ENCODE data around the gene PIP5K1B.

The PIP5K1B gene

DNA sequence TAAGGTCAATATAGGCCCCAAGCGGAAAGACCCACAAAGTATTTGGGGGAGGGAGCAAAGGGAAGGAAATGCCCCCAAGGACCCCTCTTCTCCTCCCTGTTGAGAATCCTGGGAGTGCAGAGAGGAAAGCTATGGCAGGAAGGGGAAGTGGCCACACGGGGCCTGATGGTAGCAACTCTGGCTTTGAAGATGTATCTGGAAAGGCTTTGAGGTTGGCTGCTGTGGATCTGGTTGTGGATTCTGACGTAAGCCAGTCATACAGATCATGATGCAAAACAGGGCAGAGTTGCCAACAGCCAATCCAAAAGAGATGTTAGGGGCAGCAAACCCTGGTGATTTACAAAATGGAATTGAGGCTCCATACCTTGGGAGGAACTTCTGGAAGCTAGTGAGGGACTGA, 200.1 kb downstream of the PIP5K1B start:
- Histone ChIP-seq H3K36me3 (ENCODE audit: control insufficient read depth, low read length) (no peaks in the 10 kb centered on the region), H3K27me3 (ENCODE audit: control insufficient read depth, low read length) (no peaks in the 10 kb centered on the region), H3K9me3 (ENCODE audit: control insufficient read depth, insufficient read depth, low read length) (no peaks in the 10 kb centered on the region), H3K27ac (ENCODE audit: low read depth, low read length) (no peak overlapping the region), H3K79me2 (ENCODE audit: control insufficient read depth, low read length) (no peaks in the 10 kb centered on the region), H3F3A (ENCODE audit: control insufficient read depth, insufficient read depth) (no peaks in the 10 kb centered on the region), H4K20me1 (ENCODE audit: control insufficient read depth, insufficient read depth, low read depth, low read length) (no peaks in the 10 kb centered on the region), H3K4me1 (ENCODE audit: control insufficient read depth, low read length) (no peaks in the 10 kb centered on the region), H3K9me2 (replicated peaks; ENCODE audit: control insufficient read depth, low read length) (no peaks in the 10 kb centered on the region), H3K4me2 (ENCODE audit: low read length) (no peak overlapping the region), H3K4me3 (ENCODE audit: low read length) (no peak overlapping the region)
- no peak for TF ChIP-seq EZH2phosphoT487 (IDR thresholded peaks at IDR 0.05; ENCODE audit: borderline replicate concordance, low read length)
- TF ChIP-seq, protein P1, sequence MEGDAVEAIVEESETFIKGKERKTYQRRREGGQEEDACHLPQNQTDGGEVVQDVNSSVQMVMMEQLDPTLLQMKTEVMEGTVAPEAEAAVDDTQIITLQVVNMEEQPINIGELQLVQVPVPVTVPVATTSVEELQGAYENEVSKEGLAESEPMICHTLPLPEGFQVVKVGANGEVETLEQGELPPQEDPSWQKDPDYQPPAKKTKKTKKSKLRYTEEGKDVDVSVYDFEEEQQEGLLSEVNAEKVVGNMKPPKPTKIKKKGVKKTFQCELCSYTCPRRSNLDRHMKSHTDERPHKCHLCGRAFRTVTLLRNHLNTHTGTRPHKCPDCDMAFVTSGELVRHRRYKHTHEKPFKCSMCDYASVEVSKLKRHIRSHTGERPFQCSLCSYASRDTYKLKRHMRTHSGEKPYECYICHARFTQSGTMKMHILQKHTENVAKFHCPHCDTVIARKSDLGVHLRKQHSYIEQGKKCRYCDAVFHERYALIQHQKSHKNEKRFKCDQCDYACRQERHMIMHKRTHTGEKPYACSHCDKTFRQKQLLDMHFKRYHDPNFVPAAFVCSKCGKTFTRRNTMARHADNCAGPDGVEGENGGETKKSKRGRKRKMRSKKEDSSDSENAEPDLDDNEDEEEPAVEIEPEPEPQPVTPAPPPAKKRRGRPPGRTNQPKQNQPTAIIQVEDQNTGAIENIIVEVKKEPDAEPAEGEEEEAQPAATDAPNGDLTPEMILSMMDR (IDR thresholded peaks at IDR 0.05; ENCODE audit: low read depth, low read length, poor library complexity, severe bottlenecking), result no peak

GRCh38 chr9:68907910-68908309, 202.9 kb downstream of the PIP5K1B start:
- H3K9me2 ChIP-seq (replicated peaks; ENCODE audit: control insufficient read depth, low read length), result no peaks in the 10 kb centered on the region
- H3F3A ChIP-seq (ENCODE audit: control insufficient read depth, insufficient read depth), result no peaks in the 10 kb centered on the region
- no peak for TF ChIP-seq EZH2phosphoT487 (IDR thresholded peaks at IDR 0.05; ENCODE audit: borderline replicate concordance, low read length)
- TF ChIP-seq, protein P1 (IDR thresholded peaks at IDR 0.05; ENCODE audit: low read depth, low read length, poor library complexity, severe bottlenecking), result no peak
- H3K4me1 ChIP-seq (ENCODE audit: control insufficient read depth, low read length), result no peaks in the 10 kb centered on the region
- H3K27me3 ChIP-seq (ENCODE audit: control insufficient read depth, low read length), result peaks cover 4% of the 10 kb centered on the region
- H3K9me3 ChIP-seq (ENCODE audit: control insufficient read depth, insufficient read depth, low read length), result no peaks in the 10 kb centered on the region
- no peaks in the 10 kb centered on the region for H3K36me3 ChIP-seq (ENCODE audit: control insufficient read depth, low read length)
- H3K4me2 ChIP-seq (ENCODE audit: low read length), result no peak overlapping the region
- no peaks in the 10 kb centered on the region for H3K79me2 ChIP-seq (ENCODE audit: control insufficient read depth, low read length)
- no peak overlapping the region for H3K4me3 ChIP-seq (ENCODE audit: low read length)
- H3K27ac ChIP-seq (ENCODE audit: low read depth, low read length), result no peak overlapping the region
- H4K20me1 ChIP-seq (ENCODE audit: control insufficient read depth, insufficient read depth, low read depth, low read length), result no peaks in the 10 kb centered on the region

- Histone ChIP-seq H3K9me3 (ENCODE audit: control insufficient read depth, insufficient read depth, low read length) (no peaks in the 10 kb centered on the region), H3K4me2 (ENCODE audit: low read length) (no peak overlapping the region), H3K79me2 (ENCODE audit: control insufficient read depth, low read length) (no peaks in the 10 kb centered on the region), H3K27ac (ENCODE audit: low read depth, low read length) (no peak overlapping the region), H3K36me3 (ENCODE audit: control insufficient read depth, low read length) (no peaks in the 10 kb centered on the region), H3K4me1 (ENCODE audit: control insufficient read depth, low read length) (peaks cover 4% of the 10 kb centered on the region), H3K4me3 (ENCODE audit: low read length) (no peak overlapping the region), H4K20me1 (ENCODE audit: control insufficient read depth, insufficient read depth, low read depth, low read length) (no peaks in the 10 kb centered on the region), H3F3A (ENCODE audit: control insufficient read depth, insufficient read depth) (no peaks in the 10 kb centered on the region), H3K9me2 (replicated peaks; ENCODE audit: control insufficient read depth, low read length) (no peaks in the 10 kb centered on the region), H3K27me3 (ENCODE audit: control insufficient read depth, low read length) (peaks cover 21% of the 10 kb centered on the region)
- no peak for TF ChIP-seq EZH2phosphoT487 (IDR thresholded peaks at IDR 0.05; ENCODE audit: borderline replicate concordance, low read length)
- TF ChIP-seq, protein P1 (IDR thresholded peaks at IDR 0.05; ENCODE audit: low read depth, low read length, poor library complexity, severe bottlenecking), result no peak
Observed at GRCh38 chr9:68912561-68912960, 207.5 kb downstream of the PIP5K1B start.

- no peaks in the 10 kb centered on the region for H3K9me2 ChIP-seq (replicated peaks; ENCODE audit: control insufficient read depth, low read length)
- no peak for TF ChIP-seq EZH2phosphoT487 (IDR thresholded peaks at IDR 0.05; ENCODE audit: borderline replicate concordance, low read length)
- TF ChIP-seq, protein P1 (IDR thresholded peaks at IDR 0.05; ENCODE audit: low read depth, low read length, poor library complexity, severe bottlenecking), result no peak
- H3K9me3 ChIP-seq (ENCODE audit: control insufficient read depth, insufficient read depth, low read length), result no peaks in the 10 kb centered on the region
- H3F3A ChIP-seq (ENCODE audit: control insufficient read depth, insufficient read depth), result no peaks in the 10 kb centered on the region
- no peaks in the 10 kb centered on the region for H3K36me3 ChIP-seq (ENCODE audit: control insufficient read depth, low read length)
- H3K27me3 ChIP-seq (ENCODE audit: control insufficient read depth, low read length), result peaks cover 24% of the 10 kb centered on the region
- H4K20me1 ChIP-seq (ENCODE audit: control insufficient read depth, insufficient read depth, low read depth, low read length), result no peaks in the 10 kb centered on the region
- peaks cover 4% of the 10 kb centered on the region for H3K4me1 ChIP-seq (ENCODE audit: control insufficient read depth, low read length)
- no peaks in the 10 kb centered on the region for H3K79me2 ChIP-seq (ENCODE audit: control insufficient read depth, low read length)
- no peak overlapping the region for H3K4me3 ChIP-seq (ENCODE audit: low read length)
- no peak overlapping the region for H3K4me2 ChIP-seq (ENCODE audit: low read length)
- H3K27ac ChIP-seq (ENCODE audit: low read depth, low read length), result no peak overlapping the region
Observed at GRCh38 chr9:68913054-68913453, 208.0 kb downstream of the PIP5K1B start.
